ENCODE data around the gene EDEM1.
"Not testable (repeated sequence)": the region's sequence is repeated elsewhere in the genome, so short reads cannot be mapped to it uniquely, and the experiment has no call there.

EDEM1 gene

GRCh38 chr3:5187156-5187919, at the start of gene EDEM1:
EDEM1 (plus strand) TSS chr3:5187707; CDS start chr3:5187806, 99 bp downstream.
- Histone ChIP-seq H3K4me3 (ENCODE audit: low read length) (peak within 1 kb of the TSS; percentile 94), H3K9ac (ENCODE audit: low read length) (peak within 1 kb of the TSS; percentile 95), H3K36me3 (ENCODE audit: control insufficient read depth, insufficient read depth, low read length, severe bottlenecking) (peaks cover under 1% of the 10 kb centered on the region), H3K27me3 (replicated peaks; ENCODE audit: control insufficient read depth, insufficient read depth, low read length) (no peaks in the 10 kb centered on the region), H3K4me1 (ENCODE audit: control insufficient read depth, insufficient read depth, low read length) (peaks cover 21% of the 10 kb centered on the region), H3K9me3 (ENCODE audit: control insufficient read depth, low read length) (no peaks in the 10 kb centered on the region)
- DNase-seq (ENCODE audit: low read depth): peak; percentile 98

DNA sequence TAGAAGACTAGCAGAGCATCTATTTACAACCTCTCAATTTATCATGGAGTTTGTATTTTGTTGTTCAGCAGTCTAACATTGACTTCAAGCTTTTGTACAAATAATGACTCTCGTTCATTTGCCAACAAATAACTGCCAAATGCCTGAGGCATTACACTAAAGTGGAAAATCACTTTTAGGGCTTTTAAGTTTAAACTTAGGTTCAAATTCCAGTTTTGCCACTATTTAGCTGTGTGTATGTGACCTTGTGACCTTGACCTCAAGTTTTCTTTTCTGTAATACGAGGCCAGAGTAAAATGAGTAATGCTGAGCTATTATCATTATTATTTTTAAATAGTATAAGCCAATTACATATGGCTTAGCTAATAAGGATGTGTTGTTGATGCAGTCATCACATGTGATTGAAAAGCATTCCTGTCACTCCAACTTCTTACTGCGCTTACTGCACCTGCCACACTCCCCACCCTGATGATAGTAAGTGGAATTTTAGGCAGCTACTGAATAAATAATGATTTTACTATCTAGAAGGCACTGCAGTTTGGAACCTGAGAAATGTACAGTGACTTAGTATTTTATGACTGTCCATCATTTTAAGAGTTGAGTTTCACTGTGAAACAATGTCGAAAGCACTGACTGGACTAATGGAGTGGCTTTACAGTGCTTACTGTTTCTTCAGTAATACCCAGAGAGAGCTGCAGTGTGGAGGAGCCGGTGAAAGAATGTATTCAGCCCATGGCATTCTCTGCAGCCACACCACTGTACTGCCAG, 49.1 kb upstream of the EDEM1 start:
- Histone ChIP-seq H3K36me3 (ENCODE audit: control insufficient read depth, insufficient read depth, low read length, severe bottlenecking) (no peaks in the 10 kb centered on the region), H3K27me3 (replicated peaks; ENCODE audit: control insufficient read depth, insufficient read depth, low read length) (no peaks in the 10 kb centered on the region), H3K4me1 (ENCODE audit: control insufficient read depth, insufficient read depth, low read length) (peaks cover 40% of the 10 kb centered on the region), H3K9ac (ENCODE audit: low read length) (no peak overlapping the region), H3K4me3 (ENCODE audit: low read length) (no peak overlapping the region), H3K9me3 (ENCODE audit: control insufficient read depth, low read length) (no peaks in the 10 kb centered on the region)
- peak; percentile 61 for DNase-seq (ENCODE audit: low read depth)

- DNase-seq (ENCODE audit: low read depth): no peak
- H3K9ac ChIP-seq (ENCODE audit: low read length): peak overlapping the region; percentile 6
Measured at GRCh38 chr3:5140230-5140621, 47.3 kb upstream of the EDEM1 start.

DNA sequence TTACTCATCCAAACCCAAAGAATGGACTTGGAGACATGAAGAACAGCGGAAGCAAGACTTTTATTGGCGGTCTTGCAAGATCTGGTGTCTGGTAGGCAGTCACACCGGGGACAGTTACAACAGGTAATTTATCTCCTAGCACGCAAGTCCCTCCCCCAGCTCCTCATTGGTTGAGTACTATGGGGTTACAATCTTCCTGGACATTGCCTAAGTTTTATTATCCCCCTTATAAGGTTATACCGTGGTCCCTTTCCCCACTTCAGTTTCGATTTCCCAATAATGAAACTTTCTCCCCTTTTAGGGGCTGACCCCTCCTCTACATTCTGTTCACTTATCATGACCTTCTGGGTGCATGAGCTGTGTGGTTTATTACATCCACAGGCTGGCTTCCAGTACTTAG, 46.7 kb upstream of the EDEM1 start:
- no peaks in the 10 kb centered on the region for H3K9me3 ChIP-seq (ENCODE audit: control insufficient read depth, low read length)
- H3K36me3 ChIP-seq (ENCODE audit: control insufficient read depth, insufficient read depth, low read length, severe bottlenecking): no peaks in the 10 kb centered on the region
- no peak overlapping the region for H3K9ac ChIP-seq (ENCODE audit: low read length)
- H3K4me1 ChIP-seq (ENCODE audit: control insufficient read depth, insufficient read depth, low read length): peaks cover 40% of the 10 kb centered on the region
- no peaks in the 10 kb centered on the region for H3K27me3 ChIP-seq (replicated peaks; ENCODE audit: control insufficient read depth, insufficient read depth, low read length)
- no peak for DNase-seq (ENCODE audit: low read depth)
- H3K4me3 ChIP-seq (ENCODE audit: low read length): no peak overlapping the region

More at GRCh38 chr3:5140230-5140621, 47.3 kb upstream of the EDEM1 start:
- Histone ChIP-seq H3K9me3 (ENCODE audit: control insufficient read depth, low read length) (no peaks in the 10 kb centered on the region), H3K4me1 (ENCODE audit: control insufficient read depth, insufficient read depth, low read length) (peaks cover 40% of the 10 kb centered on the region), H3K4me3 (ENCODE audit: low read length) (no peak overlapping the region), H3K36me3 (ENCODE audit: control insufficient read depth, insufficient read depth, low read length, severe bottlenecking) (no peaks in the 10 kb centered on the region), H3K27me3 (replicated peaks; ENCODE audit: control insufficient read depth, insufficient read depth, low read length) (no peaks in the 10 kb centered on the region)

- no peak for DNase-seq (ENCODE audit: low read depth)
- Histone ChIP-seq H3K4me1 (ENCODE audit: control insufficient read depth, insufficient read depth, low read length) (peaks cover 34% of the 10 kb centered on the region), H3K4me3 (ENCODE audit: low read length) (no peak overlapping the region), H3K9ac (ENCODE audit: low read length) (no peak overlapping the region), H3K27me3 (replicated peaks; ENCODE audit: control insufficient read depth, insufficient read depth, low read length) (no peaks in the 10 kb centered on the region), H3K36me3 (ENCODE audit: control insufficient read depth, insufficient read depth, low read length, severe bottlenecking) (no peaks in the 10 kb centered on the region), H3K9me3 (ENCODE audit: control insufficient read depth, low read length) (no peaks in the 10 kb centered on the region)
Measured at GRCh38 chr3:5141760-5142159, 45.7 kb upstream of the EDEM1 start.

- no peaks in the 10 kb centered on the region for H3K9me3 ChIP-seq (ENCODE audit: control insufficient read depth, low read length)
- no peak overlapping the region for H3K4me3 ChIP-seq (ENCODE audit: low read length)
- no peak overlapping the region for H3K9ac ChIP-seq (ENCODE audit: low read length)
- H3K27me3 ChIP-seq (replicated peaks; ENCODE audit: control insufficient read depth, insufficient read depth, low read length): no peaks in the 10 kb centered on the region
- DNase-seq (ENCODE audit: low read depth): no peak
- no peaks in the 10 kb centered on the region for H3K36me3 ChIP-seq (ENCODE audit: control insufficient read depth, insufficient read depth, low read length, severe bottlenecking)
- peaks cover 21% of the 10 kb centered on the region for H3K4me1 ChIP-seq (ENCODE audit: control insufficient read depth, insufficient read depth, low read length)
Measured at GRCh38 chr3:5143464-5143863, 44.0 kb upstream of the EDEM1 start.

GRCh38 chr3:5144316-5144994, 43.1 kb upstream of the EDEM1 start:
- peaks cover 11% of the 10 kb centered on the region for H3K4me1 ChIP-seq (ENCODE audit: control insufficient read depth, insufficient read depth, low read length)
- H3K9ac ChIP-seq (ENCODE audit: low read length): no peak overlapping the region
- H3K36me3 ChIP-seq (ENCODE audit: control insufficient read depth, insufficient read depth, low read length, severe bottlenecking): no peaks in the 10 kb centered on the region
- DNase-seq (ENCODE audit: low read depth): no peak
- H3K27me3 ChIP-seq (replicated peaks; ENCODE audit: control insufficient read depth, insufficient read depth, low read length): no peaks in the 10 kb centered on the region
- no peak overlapping the region for H3K4me3 ChIP-seq (ENCODE audit: low read length)
- H3K9me3 ChIP-seq (ENCODE audit: control insufficient read depth, low read length): no peaks in the 10 kb centered on the region

DNA sequence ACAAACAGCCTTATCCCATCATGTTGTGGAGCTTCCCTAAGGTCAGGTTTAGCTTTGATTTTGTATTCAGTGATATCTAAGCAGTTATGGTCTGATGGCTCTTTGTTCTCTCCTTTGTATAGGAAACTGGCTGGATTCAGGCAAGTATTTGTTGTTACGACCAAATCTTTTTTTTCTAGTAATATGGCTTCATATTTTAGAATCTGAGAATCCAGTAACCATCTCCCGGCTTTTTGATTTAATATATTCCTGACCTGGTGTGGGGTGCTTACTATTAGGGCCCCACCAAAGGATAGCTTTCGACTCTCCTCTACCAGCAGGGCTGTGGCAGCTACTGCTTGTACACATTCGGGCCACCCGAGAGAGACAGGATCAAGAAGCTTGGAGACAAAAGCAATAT, 42.4 kb upstream of the EDEM1 start:
- no peaks in the 10 kb centered on the region for H3K27me3 ChIP-seq (replicated peaks; ENCODE audit: control insufficient read depth, insufficient read depth, low read length)
- H3K36me3 ChIP-seq (ENCODE audit: control insufficient read depth, insufficient read depth, low read length, severe bottlenecking): no peaks in the 10 kb centered on the region

DNA sequence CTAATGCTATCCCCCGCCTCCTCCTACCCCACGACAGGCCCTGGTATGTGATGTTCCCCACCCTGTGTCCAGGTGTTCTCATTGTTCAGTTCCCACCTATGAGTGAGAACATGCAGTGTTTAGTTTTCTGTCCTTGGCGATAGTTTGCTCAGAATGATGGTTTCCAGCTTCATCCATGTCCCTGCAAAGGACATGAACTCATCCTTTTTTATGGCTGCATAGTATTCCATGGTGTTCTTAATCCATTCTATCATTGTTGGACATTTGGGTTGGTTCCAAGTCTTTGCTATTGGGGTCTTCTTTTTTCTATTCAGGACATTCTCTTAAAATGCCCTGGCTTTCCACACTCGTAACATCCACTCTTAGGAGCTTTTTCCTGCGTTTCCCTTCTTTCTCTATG, 40.4 kb upstream of the EDEM1 start:
- H3K9me3 ChIP-seq (ENCODE audit: control insufficient read depth, low read length); H3K4me3 ChIP-seq (ENCODE audit: low read length): not testable (repeated sequence)

More for the DNA sequence above, 42.4 kb upstream of the EDEM1 start:
- no peaks in the 10 kb centered on the region for H3K9me3 ChIP-seq (ENCODE audit: control insufficient read depth, low read length)
- peaks cover 8% of the 10 kb centered on the region for H3K4me1 ChIP-seq (ENCODE audit: control insufficient read depth, insufficient read depth, low read length)
- no peak overlapping the region for H3K4me3 ChIP-seq (ENCODE audit: low read length)
- no peak overlapping the region for H3K9ac ChIP-seq (ENCODE audit: low read length)
- no peak for DNase-seq (ENCODE audit: low read depth)

GRCh38 chr3:5149306-5149880, 38.1 kb upstream of the EDEM1 start:
- Histone ChIP-seq H3K9me3 (ENCODE audit: control insufficient read depth, low read length) (no peaks in the 10 kb centered on the region), H3K4me3 (ENCODE audit: low read length) (no peak overlapping the region), H3K4me1 (ENCODE audit: control insufficient read depth, insufficient read depth, low read length) (peaks cover 4% of the 10 kb centered on the region), H3K27me3 (replicated peaks; ENCODE audit: control insufficient read depth, insufficient read depth, low read length) (no peaks in the 10 kb centered on the region), H3K36me3 (ENCODE audit: control insufficient read depth, insufficient read depth, low read length, severe bottlenecking) (no peaks in the 10 kb centered on the region), H3K9ac (ENCODE audit: low read length) (no peak overlapping the region)
- DNase-seq (ENCODE audit: low read depth): no peak

More for the DNA sequence above, 40.4 kb upstream of the EDEM1 start:
- H3K36me3 ChIP-seq (ENCODE audit: control insufficient read depth, insufficient read depth, low read length, severe bottlenecking); DNase-seq (ENCODE audit: low read depth); H3K27me3 ChIP-seq (replicated peaks; ENCODE audit: control insufficient read depth, insufficient read depth, low read length); H3K4me1 ChIP-seq (ENCODE audit: control insufficient read depth, insufficient read depth, low read length); H3K9ac ChIP-seq (ENCODE audit: low read length): not testable (repeated sequence)

- no peak for DNase-seq (ENCODE audit: low read depth)
- Histone ChIP-seq H3K4me3 (ENCODE audit: low read length) (no peak overlapping the region), H3K9me3 (ENCODE audit: control insufficient read depth, low read length) (no peaks in the 10 kb centered on the region), H3K4me1 (ENCODE audit: control insufficient read depth, insufficient read depth, low read length) (peaks cover 4% of the 10 kb centered on the region), H3K36me3 (ENCODE audit: control insufficient read depth, insufficient read depth, low read length, severe bottlenecking) (no peaks in the 10 kb centered on the region), H3K27me3 (replicated peaks; ENCODE audit: control insufficient read depth, insufficient read depth, low read length) (no peaks in the 10 kb centered on the region), H3K9ac (ENCODE audit: low read length) (no peak overlapping the region)
Measured at GRCh38 chr3:5151586-5151985, 35.9 kb upstream of the EDEM1 start.
